ENCODE data around the gene KCNT1.

Gene KCNT1

DNA sequence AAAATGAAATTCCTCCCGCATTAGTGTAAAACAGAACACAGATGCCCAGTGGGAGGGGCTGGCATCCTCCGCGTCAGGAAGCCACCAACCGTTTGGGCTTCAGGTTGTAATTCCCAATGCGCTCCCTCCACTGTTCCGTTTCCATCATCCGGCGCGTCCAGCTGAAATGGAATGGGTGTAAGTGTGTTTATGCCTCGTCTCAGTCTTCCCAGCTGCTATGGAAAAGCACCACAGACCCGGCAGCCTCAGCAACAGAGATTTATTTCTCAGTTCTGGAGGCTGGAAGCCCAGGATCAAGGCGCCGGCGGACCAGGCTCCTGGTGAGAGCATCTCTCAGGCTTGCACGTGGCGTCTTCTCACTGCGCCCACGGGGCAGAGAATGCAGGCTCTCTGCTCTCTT is 20.4 kb downstream of the KCNT1 start:
- TF ChIP-seq, protein P1, sequence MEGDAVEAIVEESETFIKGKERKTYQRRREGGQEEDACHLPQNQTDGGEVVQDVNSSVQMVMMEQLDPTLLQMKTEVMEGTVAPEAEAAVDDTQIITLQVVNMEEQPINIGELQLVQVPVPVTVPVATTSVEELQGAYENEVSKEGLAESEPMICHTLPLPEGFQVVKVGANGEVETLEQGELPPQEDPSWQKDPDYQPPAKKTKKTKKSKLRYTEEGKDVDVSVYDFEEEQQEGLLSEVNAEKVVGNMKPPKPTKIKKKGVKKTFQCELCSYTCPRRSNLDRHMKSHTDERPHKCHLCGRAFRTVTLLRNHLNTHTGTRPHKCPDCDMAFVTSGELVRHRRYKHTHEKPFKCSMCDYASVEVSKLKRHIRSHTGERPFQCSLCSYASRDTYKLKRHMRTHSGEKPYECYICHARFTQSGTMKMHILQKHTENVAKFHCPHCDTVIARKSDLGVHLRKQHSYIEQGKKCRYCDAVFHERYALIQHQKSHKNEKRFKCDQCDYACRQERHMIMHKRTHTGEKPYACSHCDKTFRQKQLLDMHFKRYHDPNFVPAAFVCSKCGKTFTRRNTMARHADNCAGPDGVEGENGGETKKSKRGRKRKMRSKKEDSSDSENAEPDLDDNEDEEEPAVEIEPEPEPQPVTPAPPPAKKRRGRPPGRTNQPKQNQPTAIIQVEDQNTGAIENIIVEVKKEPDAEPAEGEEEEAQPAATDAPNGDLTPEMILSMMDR (IDR thresholded peaks at IDR 0.05), result no peak

DNA sequence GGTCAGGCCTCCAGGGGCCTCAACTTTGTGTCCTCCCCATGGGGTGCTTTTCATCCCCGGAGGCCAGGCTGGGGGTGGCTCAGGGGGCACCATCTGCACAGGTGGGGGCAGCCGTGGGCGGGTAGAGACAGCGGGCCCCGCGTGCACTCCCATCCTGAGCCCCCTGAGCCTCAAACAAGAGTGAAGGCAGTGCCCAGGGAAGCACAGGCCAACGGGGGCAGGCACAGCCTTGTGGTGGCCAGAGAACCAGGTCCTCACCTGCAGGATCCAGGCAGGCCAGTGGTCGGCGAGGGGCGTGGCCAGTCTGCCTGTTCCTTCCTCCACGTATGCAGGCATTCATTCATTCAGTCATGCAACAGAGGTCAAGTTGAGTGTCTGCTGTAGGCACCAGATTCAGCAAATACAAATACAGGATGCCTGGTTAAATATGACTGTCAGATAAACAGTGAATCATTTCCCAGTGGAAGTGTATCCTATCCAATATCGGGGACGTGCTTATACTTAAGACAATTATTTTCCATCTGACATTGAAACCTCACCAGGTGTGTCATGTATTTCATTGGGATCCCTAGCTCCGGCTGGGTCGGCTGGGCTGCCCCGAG is 22.3 kb downstream of the KCNT1 start:
- TF ChIP-seq, protein P1 (IDR thresholded peaks at IDR 0.05), result no peak

DNA sequence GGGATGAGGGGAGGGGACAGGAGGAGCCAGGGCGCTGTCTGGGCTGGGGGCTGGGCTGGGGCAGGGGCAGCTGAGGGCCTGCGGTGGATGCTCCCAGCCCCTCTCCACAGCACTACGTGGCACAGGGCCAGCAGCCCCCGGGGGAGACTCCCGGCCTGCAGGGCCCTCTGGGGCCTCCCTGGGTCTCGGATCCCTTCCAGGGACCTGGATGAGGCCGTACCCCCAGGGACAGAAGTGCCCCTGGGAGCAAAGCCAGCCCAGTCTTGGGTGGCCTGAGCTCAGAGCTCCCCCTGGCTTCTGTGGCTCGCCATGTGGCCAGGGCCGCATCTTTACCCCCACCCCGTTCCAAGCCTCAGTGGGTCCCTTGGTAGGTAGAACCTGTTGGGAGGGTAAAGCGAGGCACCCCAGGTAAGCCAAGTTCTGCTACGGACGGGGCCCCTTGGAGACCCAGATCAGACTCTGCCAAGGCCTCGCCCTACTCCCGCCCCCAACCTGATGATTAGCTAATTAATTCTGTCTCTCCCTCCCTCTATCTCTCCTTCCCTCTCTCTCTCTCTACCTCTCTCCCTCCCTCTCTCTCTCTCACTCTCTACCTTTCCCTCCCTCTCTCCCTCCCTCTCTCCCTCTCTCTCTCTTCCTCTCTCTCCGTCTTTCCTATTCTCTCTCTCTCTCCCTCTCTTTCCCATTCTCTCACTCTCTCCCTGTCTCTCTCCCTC is 24.3 kb downstream of the KCNT1 start:
- TF ChIP-seq, protein P1 (IDR thresholded peaks at IDR 0.05), result 0 out of 2 replicates have a peak, but pooled peaks have one; percentile 15

DNA sequence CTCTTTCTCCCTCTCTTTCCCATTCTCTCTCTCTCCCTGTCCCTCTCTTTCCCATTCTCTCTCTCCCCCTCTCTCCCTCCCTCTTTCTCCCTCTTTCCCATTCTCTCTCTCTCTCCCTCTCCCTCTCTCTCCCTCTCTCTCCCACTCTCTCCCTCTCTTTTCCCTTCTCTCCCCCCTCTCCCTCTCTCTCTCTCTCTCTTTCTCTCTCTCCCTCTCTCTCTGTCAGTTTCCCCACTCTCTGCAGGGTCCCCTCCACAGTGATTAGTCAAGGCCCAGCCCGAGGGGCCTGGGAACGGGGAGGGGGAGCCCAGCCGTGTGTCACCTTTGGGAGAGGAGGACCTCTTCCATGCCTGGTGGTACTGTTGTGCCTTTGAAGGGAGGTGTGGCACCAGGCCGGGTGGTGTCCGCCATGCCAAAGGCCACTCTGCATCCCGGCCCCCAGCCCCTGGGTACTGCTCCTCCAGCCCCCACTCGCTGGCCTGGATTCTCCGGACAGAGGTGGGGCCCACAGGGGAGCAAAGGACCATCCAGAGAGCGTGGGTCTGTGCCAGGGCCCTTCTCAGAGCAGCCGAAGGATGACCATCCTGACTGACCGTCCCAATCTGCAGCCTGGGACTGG is 25.4 kb downstream of the KCNT1 start:
- TF ChIP-seq, protein P1 (IDR thresholded peaks at IDR 0.05), result no peak

DNA sequence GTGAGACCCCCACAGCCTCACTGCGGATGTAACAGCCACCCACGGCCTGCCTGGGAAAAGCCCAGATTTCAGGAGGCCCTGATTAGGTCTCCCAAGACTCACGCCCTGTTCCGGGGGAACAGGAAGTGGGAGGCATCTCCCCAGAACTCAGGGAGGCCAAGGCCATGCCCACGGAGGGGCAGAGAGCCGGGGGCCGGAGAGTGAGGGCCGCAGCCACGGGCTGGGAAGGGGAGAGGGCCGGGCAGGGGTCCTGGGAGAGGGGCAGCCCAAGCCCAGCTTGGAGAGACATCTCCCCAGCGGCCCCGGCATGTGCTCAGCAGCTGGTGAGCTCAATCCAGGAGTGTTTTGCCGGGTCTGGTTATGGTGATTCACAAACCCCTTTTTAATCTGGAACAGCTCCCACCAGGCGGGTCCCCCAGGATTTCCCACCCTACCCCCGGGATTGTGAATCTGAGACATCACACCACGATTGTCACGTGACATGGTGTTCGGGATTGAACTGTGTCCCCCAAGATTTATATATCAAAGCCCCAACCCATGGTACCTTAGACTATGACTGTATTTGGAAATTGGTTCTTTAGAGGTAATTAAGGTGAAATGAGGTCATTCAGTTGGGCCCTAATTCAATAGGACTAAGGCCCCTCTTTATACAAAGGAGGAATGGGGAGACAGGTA is 26.6 kb downstream of the KCNT1 start:
- TF ChIP-seq, protein P1 (IDR thresholded peaks at IDR 0.05), result no peak

DNA sequence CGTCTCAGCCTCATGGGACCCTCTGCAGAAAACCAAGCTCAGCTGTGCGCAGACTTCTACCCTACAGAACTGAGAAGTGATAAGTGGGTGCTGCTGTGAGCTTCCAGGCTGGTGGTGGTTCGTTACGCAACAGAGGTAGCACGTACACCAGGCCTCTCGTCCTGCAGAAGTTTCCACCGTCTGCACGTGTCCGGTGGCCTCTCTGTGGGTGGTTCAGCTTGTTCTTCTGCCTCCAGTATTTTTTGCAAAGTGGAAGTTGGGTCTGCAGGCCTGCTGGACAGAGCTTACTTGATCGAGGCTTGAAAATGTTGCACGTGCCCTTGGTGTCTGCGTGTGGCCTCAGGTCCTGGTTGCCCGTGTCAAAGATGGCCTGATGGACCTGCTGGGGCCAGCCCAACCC is 27.5 kb downstream of the KCNT1 start:
- TF ChIP-seq, protein P1 (IDR thresholded peaks at IDR 0.05), result no peak

DNA sequence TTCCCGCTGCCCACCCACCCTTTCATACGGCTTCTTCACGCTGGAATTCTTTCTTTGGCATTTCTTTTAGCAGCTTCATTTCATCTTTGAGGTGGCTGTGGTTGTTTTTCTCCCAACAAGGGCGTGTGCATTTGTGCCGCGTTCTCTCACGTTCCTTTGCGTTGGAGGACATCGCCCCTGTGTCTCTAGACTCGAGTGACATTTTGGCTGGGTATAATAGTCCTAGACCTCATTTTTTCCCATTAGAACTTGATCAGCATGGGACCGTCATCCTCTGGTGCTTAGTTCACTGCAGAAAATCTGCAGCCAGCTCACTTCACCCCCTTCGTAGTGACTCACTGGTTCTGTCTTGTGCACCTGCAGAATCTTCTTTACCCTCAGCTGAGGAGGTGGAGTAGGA is 29.5 kb downstream of the KCNT1 start:
- TF ChIP-seq, protein P1 (IDR thresholded peaks at IDR 0.05), result no peak
